GM13976 (cell line): ENCODE measurements around the gene ENSA.

Experiments
- DNase-seq: peaks from one replicate; pipeline ENCODE4 v3.0.0; 2012; ENCODE audit warnings: low spot score
- CTCF ChIP-seq: IDR thresholded peaks from 2 replicates; pipeline ENCODE4 v1.5.1; 2012; ENCODE audit warnings: borderline replicate concordance, mild to moderate bottlenecking; ENCODE audit not compliant: insufficient read depth; ENCODE audit errors: extremely low read depth, missing control alignments, control extremely low read depth
- in situ Hi-C: fragments of 300-500 bp; cut with MboI; formaldehyde crosslinking; loops from one replicate; pipeline ENCODE4 v1.12.0; 2022; ENCODE audit warnings: low sequenced_read_pairs, mixed read lengths, inconsistent platforms; ENCODE audit not compliant: unreplicated experiment

The ENSA gene

GRCh38 chr1:150579945-150580642 lies 49.3 kb downstream of the ENSA start:
- no peak for DNase-seq
- in situ Hi-C loops = no loop called here
- TF ChIP-seq CTCF = no peak

- peak; percentile 96 for DNase-seq
- no peak for TF ChIP-seq CTCF
- in situ Hi-C loops = no loop called here
These were observed 50.1 kb downstream of the ENSA start, which contains the start of gene MCL1 for GRCh38 chr1:150579110-150579944. Gene MCL1, minus strand, starts transcription at chr1:150579610. Its CDS starts 80 bp downstream, at chr1:150579530.

GRCh38 chr1:150578272-150579109 lies 50.9 kb downstream of the ENSA start:
- TF ChIP-seq CTCF = no peak
- in situ Hi-C loops = no loop called here
- peak; percentile 18 for DNase-seq

GRCh38 chr1:150577557-150578271 lies 51.7 kb downstream of the ENSA start:
- DNase-seq = no peak
- TF ChIP-seq CTCF = no peak
- in situ Hi-C loops = no loop called here

GRCh38 chr1:150576794-150577556 lies 52.4 kb downstream of the ENSA start:
- no peak for TF ChIP-seq CTCF
- in situ Hi-C loops = no loop called here
- DNase-seq = no peak
